Neural cell (in vitro differentiated cells): ENCODE results near the gene CCDC88A.

Source experiments
- EP300 ChIP-seq: fragments of 450-650 bp; conservative IDR thresholded peaks from 2 replicates; pipeline ENCODE4 v1.6.1; 2014; ENCODE audit warnings: antibody characterized with exemption, mild to moderate bottlenecking, moderate library complexity; ENCODE audit not compliant: poor library complexity, severe bottlenecking
- EZH2 ChIP-seq: fragments of 200-600, 300-800 bp; shearing (Covaris generic), sonication (generic); IDR thresholded peaks from 2 replicates; pipeline ENCODE4 v1.6.1; 2014; ENCODE audit warnings: antibody characterized with exemption, low read length, borderline replicate concordance, mild to moderate bottlenecking; ENCODE audit not compliant: insufficient read depth, poor library complexity, severe bottlenecking
- MXI1 ChIP-seq: fragments of 450-650 bp; conservative IDR thresholded peaks from 2 replicates; pipeline ENCODE4 v1.6.1; 2014; ENCODE audit warnings: antibody characterized with exemption, mild to moderate bottlenecking; ENCODE audit not compliant: poor library complexity, severe bottlenecking
- POLR2AphosphoS5 ChIP-seq: IDR thresholded peaks from 2 replicates; pipeline ENCODE4 v1.6.1; 2012
- TAF1 ChIP-seq: IDR thresholded peaks from 2 replicates; pipeline ENCODE4 v1.6.1; 2012; ENCODE audit warnings: low read depth
- TF ChIP-seq, protein P1 (sequence below): fragments of 450-650 bp; IDR thresholded peaks from 2 replicates; pipeline ENCODE4 v1.5.1; 2014; ENCODE audit warnings: antibody characterized with exemption, mild to moderate bottlenecking, moderate library complexity; ENCODE audit not compliant: poor library complexity, severe bottlenecking
- TF ChIP-seq, protein P2 (sequence below): IDR thresholded peaks from 2 replicates; pipeline ENCODE4 v1.6.1; 2012; ENCODE audit warnings: borderline replicate concordance

DNA sequence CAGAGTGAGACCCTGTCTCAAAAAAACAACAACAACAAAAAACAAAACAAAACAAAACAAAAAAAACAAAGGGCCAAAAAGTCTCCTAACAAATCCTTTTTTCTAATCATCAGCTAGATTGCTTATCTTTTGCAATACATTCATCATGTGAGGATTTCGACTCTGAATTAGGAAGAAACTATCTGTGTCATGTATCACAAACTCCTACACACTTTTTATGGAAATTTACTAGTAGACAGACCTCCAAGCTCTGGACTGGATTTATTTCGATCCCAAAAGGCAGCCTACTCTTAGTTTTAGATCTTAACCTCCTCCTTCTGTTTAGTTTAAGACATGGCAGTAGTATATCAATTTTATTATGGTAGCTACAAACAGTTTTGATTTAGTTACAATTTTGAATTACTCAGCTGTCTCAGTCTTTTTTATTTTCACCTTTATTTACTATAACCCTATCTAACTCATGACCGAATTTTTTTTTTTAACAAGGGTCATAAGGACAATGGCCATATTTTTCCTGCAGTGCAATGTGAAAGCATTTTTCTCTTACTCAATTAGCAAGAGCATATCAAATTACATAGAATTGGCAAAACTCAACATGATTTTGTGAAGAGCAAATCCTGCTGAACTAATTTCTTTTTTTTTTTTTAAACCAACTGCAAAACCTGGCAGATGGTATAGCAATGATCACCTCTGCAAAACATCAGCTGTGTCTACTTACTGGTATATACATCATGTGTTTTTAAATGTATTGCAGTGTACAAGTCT, 10.7 kb upstream of the CCDC88A start:
- TF ChIP-seq TAF1: no peak
- TF ChIP-seq, protein P1, sequence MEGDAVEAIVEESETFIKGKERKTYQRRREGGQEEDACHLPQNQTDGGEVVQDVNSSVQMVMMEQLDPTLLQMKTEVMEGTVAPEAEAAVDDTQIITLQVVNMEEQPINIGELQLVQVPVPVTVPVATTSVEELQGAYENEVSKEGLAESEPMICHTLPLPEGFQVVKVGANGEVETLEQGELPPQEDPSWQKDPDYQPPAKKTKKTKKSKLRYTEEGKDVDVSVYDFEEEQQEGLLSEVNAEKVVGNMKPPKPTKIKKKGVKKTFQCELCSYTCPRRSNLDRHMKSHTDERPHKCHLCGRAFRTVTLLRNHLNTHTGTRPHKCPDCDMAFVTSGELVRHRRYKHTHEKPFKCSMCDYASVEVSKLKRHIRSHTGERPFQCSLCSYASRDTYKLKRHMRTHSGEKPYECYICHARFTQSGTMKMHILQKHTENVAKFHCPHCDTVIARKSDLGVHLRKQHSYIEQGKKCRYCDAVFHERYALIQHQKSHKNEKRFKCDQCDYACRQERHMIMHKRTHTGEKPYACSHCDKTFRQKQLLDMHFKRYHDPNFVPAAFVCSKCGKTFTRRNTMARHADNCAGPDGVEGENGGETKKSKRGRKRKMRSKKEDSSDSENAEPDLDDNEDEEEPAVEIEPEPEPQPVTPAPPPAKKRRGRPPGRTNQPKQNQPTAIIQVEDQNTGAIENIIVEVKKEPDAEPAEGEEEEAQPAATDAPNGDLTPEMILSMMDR: no peak
- TF ChIP-seq POLR2AphosphoS5: no peak
- no peak for TF ChIP-seq EZH2
- no peak for TF ChIP-seq EP300
- TF ChIP-seq, protein P2, sequence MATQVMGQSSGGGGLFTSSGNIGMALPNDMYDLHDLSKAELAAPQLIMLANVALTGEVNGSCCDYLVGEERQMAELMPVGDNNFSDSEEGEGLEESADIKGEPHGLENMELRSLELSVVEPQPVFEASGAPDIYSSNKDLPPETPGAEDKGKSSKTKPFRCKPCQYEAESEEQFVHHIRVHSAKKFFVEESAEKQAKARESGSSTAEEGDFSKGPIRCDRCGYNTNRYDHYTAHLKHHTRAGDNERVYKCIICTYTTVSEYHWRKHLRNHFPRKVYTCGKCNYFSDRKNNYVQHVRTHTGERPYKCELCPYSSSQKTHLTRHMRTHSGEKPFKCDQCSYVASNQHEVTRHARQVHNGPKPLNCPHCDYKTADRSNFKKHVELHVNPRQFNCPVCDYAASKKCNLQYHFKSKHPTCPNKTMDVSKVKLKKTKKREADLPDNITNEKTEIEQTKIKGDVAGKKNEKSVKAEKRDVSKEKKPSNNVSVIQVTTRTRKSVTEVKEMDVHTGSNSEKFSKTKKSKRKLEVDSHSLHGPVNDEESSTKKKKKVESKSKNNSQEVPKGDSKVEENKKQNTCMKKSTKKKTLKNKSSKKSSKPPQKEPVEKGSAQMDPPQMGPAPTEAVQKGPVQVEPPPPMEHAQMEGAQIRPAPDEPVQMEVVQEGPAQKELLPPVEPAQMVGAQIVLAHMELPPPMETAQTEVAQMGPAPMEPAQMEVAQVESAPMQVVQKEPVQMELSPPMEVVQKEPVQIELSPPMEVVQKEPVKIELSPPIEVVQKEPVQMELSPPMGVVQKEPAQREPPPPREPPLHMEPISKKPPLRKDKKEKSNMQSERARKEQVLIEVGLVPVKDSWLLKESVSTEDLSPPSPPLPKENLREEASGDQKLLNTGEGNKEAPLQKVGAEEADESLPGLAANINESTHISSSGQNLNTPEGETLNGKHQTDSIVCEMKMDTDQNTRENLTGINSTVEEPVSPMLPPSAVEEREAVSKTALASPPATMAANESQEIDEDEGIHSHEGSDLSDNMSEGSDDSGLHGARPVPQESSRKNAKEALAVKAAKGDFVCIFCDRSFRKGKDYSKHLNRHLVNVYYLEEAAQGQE: no peak
- TF ChIP-seq MXI1: no peak
